Measurements from ENCODE around the gene ITPA. TPM values are rescaled to one million over a fixed set of nuclear protein-coding genes. Genes with fewer than 3 reads are reported as not detected.

The ITPA gene
- total and polyA plus RNA-seq, 11 donors = 15.3 to 48.3 (median 22.2) TPM

GRCh38 chr20:3237958-3238615 is 28.8 kb downstream of the ITPA start:
- Histone ChIP-seq H3K9me3 (no peaks in the 10 kb centered on the region), H3K4me3 (peak overlapping the region; percentile 50 to 86 (median 66)), H3K27me3 (peaks cover 5 to 54% (median 38%) of the 10 kb centered on the region in 9 donors), H3K4me1 (peaks cover 0 to 29% (median 17%) of the 10 kb centered on the region in 12 donors), H3K27ac (no peak overlapping the region), H3K36me3 (no peaks in the 10 kb centered on the region)
- TF ChIP-seq POLR2A (IDR thresholded peaks at IDR 0.05) = no peak
- DNase-seq (no peak), ATAC-seq (no peak)
- WGBS, 4 donors = 2 to 8% (median 4%) methylated on average over 25 to 59 of the region's 59 CpGs
- intact Hi-C loops (cut with DNase I) = no loop called here

- ATAC-seq (no peak), DNase-seq (no peak)
- 0 to 1% (median 1%) methylated on average over 1 to 48 of the region's 48 CpGs for WGBS, 4 donors
- intact Hi-C loops (cut with DNase I) = no loop called here
- Histone ChIP-seq H3K36me3 (no peaks in the 10 kb centered on the region), H3K4me3 (peak overlapping the region; percentile 50 to 86 (median 66)), H3K27ac (no peak overlapping the region), H3K4me1 (peaks cover 0 to 29% (median 17%) of the 10 kb centered on the region in 12 donors), H3K9me3 (no peaks in the 10 kb centered on the region), H3K27me3 (peaks cover 5 to 54% (median 38%) of the 10 kb centered on the region in 9 donors)
- TF ChIP-seq POLR2A (IDR thresholded peaks at IDR 0.05) (no peak), CTCF (IDR thresholded peaks at IDR 0.05) (no peak)
Observed at GRCh38 chr20:3238616-3239025, 29.3 kb downstream of the ITPA start.

- Histone ChIP-seq H3K9me3 (no peaks in the 10 kb centered on the region), H3K36me3 (no peaks in the 10 kb centered on the region), H3K27ac (peak within 1 kb of the TSS in 4 of 12 donors; percentile 8 to 38 (median 22)), H3K4me1 (peaks cover 0 to 29% (median 17%) of the 10 kb centered on the region in 12 donors), H3K27me3 (peaks cover 5 to 54% (median 38%) of the 10 kb centered on the region in 9 donors), H3K4me3 (peak within 1 kb of the TSS; percentile 50 to 86 (median 66))
- TF ChIP-seq CTCF (IDR thresholded peaks at IDR 0.05) (no peak), POLR2A (IDR thresholded peaks at IDR 0.05) (no peak)
- DNase-seq = peak; percentile 59 to 81 (median 63)
- WGBS, 4 donors = 1% methylated on average over 47 to 107 of the region's 107 CpGs
- peak in 3 of 4 donors; percentile 64 to 78 (median 66) for ATAC-seq
- intact Hi-C loops (cut with DNase I) = no loop called here
Observed at GRCh38 chr20:3239026-3239866, 29.9 kb downstream of the ITPA start, which contains the start of gene SLC4A11. SLC4A11 (minus strand) TSS chr20:3239190; CDS start chr20:3239137, 53 bp downstream.

GRCh38 chr20:3239867-3240775 is 30.8 kb downstream of the ITPA start:
- Histone ChIP-seq H3K27me3 (peaks cover 5 to 54% (median 38%) of the 10 kb centered on the region in 9 donors), H3K4me1 (peaks cover 0 to 29% (median 17%) of the 10 kb centered on the region in 12 donors), H3K9me3 (no peaks in the 10 kb centered on the region), H3K27ac (peak overlapping the region in 4 of 12 donors; percentile 8 to 38 (median 22)), H3K4me3 (peak overlapping the region; percentile 50 to 86 (median 66)), H3K36me3 (no peaks in the 10 kb centered on the region)
- intact Hi-C loops (cut with DNase I) = no loop called here
- ATAC-seq = peak in 2 of 4 donors; percentile 8 to 11
- no peak for DNase-seq
- WGBS, 4 donors = 14 to 23% (median 18%) methylated on average over 22 to 54 of the region's 54 CpGs
- TF ChIP-seq POLR2A (IDR thresholded peaks at IDR 0.05) = no peak
- TF ChIP-seq CTCF (IDR thresholded peaks at IDR 0.05) = no peak

Measured in heart left ventricle (tissue), 16 donors.